Lower leg skin (tissue), 4 donors: ENCODE data around the gene KDM8. TPM values are rescaled to one million over a fixed set of nuclear protein-coding genes. Genes with fewer than 3 reads are reported as not detected.

ENCODE experiments used
- DNase-seq, 2 donors: peaks; one replicate each; pipeline ENCODE4 v3.0.0-alpha.2; 2019; ENCODE audit warnings: low spot score in 2 of 2
- H3K4me3 ChIP-seq: fragments of 200-600 bp; sonication (generic); 2 replicates; pipeline ENCODE4 v1.5.1; 2017; ENCODE audit warnings: mild to moderate bottlenecking, low read depth; ENCODE audit not compliant: poor library complexity, severe bottlenecking
- CTCF ChIP-seq, 3 donors: fragments of 450-650 bp; IDR thresholded peaks; one replicate each; pipeline ENCODE4 v1.5.1; 2016; ENCODE audit warnings: antibody characterized with exemption in 3 of 3, mild to moderate bottlenecking in 3 of 3, moderate library complexity in 2 of 3
- POLR2A ChIP-seq, 2 donors: fragments of 450-650 bp; IDR thresholded peaks; one replicate each; pipeline ENCODE4 v1.6.1; 2016 to 2017; ENCODE audit warnings: antibody characterized with exemption in 2 of 2, mild to moderate bottlenecking in 1 of 2, moderate library complexity in 1 of 2
- WGBS, 2 donors: methylation state at CpG; one replicate each; pipeline ENCODE4 v1.1.5; 2018; 5-methylcytosine and 5-hydroxymethylcytosine counted together
- intact Hi-C: fragments of 100-400 bp; cut with DNase I; formaldehyde crosslinking; loops from one replicate; pipeline ENCODE4 v1.15.0; 2023; ENCODE audit warnings: low total_unique reads
- total RNA-seq, 4 donors: library from RNA; depleted of rRNA; stranded (reverse); fragments of >200 nt; gene quantifications; one replicate each; pipeline ENCODE4 v1.1.0, GENCODE V29; 2016

KDM8 gene
- total RNA-seq, 4 donors from 2014 or later, result 0.84 to 4.5 (median 1.9) TPM

GRCh38 chr16:27226976-27227705, 23.8 kb downstream of the KDM8 start:
- no peak for TF ChIP-seq POLR2A (IDR thresholded peaks at IDR 0.05)
- TF ChIP-seq CTCF (IDR thresholded peaks at IDR 0.05), result no peak
- intact Hi-C loops, result no loop called here
- DNase-seq, result peak in 1 of 2 donors; percentile 78
- 84% methylated on average over 16 of the region's 16 CpGs for WGBS, 2 donors
- no peak overlapping the region for H3K4me3 ChIP-seq

- TF ChIP-seq POLR2A (IDR thresholded peaks at IDR 0.05), result no peak
- no peak for TF ChIP-seq CTCF (IDR thresholded peaks at IDR 0.05)
Measured at GRCh38 chr16:27228045-27228444, 24.7 kb downstream of the KDM8 start.

DNA sequence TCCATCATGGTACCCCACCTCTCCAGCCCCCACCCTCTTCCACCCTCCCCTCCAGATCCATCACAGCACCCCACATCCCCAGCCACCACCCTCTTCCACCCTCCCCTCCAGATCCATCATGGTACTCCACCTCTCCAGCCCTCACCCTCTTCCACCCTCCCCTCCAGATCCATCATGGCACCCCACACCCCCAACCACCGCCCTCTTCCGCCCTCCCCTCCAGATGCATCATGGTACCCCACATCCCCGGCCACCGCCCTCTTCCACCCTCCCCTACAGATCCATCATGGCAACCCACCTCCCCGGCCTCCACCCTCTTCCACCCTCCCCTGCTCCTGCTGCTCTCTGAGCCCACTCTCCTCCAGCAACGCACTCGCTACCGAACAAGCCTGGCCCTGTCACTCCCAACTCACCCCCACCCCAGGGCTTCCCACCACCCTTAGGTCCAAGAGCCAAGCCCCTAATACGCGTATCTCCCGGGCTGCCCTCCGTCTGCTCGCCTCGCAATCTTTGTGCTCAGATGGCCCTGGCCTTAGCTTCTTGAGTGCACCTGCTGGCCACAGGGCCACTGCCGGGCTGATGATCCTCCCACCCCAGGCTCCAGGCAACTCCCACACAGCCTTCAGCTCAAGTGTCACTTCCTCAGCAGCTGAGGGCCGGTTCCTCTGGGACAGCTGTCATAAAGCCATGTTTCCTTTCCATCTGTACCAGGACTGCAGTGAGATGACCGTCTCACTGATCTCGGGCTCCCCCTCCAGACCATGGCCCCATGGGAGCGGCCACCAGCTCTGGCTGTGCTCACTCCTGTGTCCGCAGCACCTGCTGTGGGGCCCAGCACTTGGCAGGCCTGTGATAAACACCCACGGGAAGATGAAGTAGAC, 25.5 kb downstream of the KDM8 start:
- no peak for TF ChIP-seq CTCF (IDR thresholded peaks at IDR 0.05)
- no peak for TF ChIP-seq POLR2A (IDR thresholded peaks at IDR 0.05)
- 88 to 90% methylated on average over 21 of the region's 21 CpGs for WGBS, 2 donors
- H3K4me3 ChIP-seq, result no peak overlapping the region
- intact Hi-C loops, result no loop called here
- no peak for DNase-seq

More at GRCh38 chr16:27228045-27228444, 24.7 kb downstream of the KDM8 start:
- intact Hi-C loops, result no loop called here
- no peak for DNase-seq
- H3K4me3 ChIP-seq, result no peak overlapping the region
- WGBS, 2 donors, result 91 to 94% methylated on average over 12 of the region's 12 CpGs

- no peak for DNase-seq
- intact Hi-C loops, result no loop called here
- H3K4me3 ChIP-seq, result no peak overlapping the region
- TF ChIP-seq CTCF (IDR thresholded peaks at IDR 0.05), result no peak
- no peak for TF ChIP-seq POLR2A (IDR thresholded peaks at IDR 0.05)
- 95% methylated on average over 16 to 18 of the region's 18 CpGs for WGBS, 2 donors
Measured at GRCh38 chr16:27229891-27230470, 26.7 kb downstream of the KDM8 start.

GRCh38 chr16:27230562-27231001, 27.3 kb downstream of the KDM8 start:
- intact Hi-C loops, result no loop called here
- WGBS, 2 donors, result 57 to 65% methylated on average over 15 to 16 of the region's 16 CpGs
- no peak overlapping the region for H3K4me3 ChIP-seq
- no peak for DNase-seq
- TF ChIP-seq CTCF (IDR thresholded peaks at IDR 0.05) (no peak), POLR2A (IDR thresholded peaks at IDR 0.05) (no peak)
